Activated CD4-positive, alpha-beta T cell treated with anti-CD3 and anti-CD28 coated beads, Interleukin-2, amount 10 ng/mL, durations not matched to agents 24 days and 14 days (primary cell): Measurements from ENCODE around the gene TRIM41. TPM values are rescaled to one million over a fixed set of nuclear protein-coding genes. Genes with fewer than 3 reads are reported as not detected.

Experiments used
- DNase-seq: peaks from one replicate; pipeline ENCODE4 v3.0.0; 2022
- H3K27ac Mint-ChIP-seq: one replicate; pipeline ENCODE4 v1.8.0; 2022; ENCODE audit warnings: mild to moderate bottlenecking, mixed read lengths
- H3K27me3 Mint-ChIP-seq: one replicate; pipeline ENCODE4 v1.8.0; 2022; ENCODE audit warnings: mixed read lengths
- H3K36me3 Mint-ChIP-seq: one replicate; pipeline ENCODE4 v1.8.0; 2022; ENCODE audit warnings: low read depth, mild to moderate bottlenecking, mixed read lengths
- H3K4me1 Mint-ChIP-seq: one replicate; pipeline ENCODE4 v1.8.0; 2021; ENCODE audit warnings: mixed read lengths
- H3K4me3 Mint-ChIP-seq: one replicate; pipeline ENCODE4 v1.8.0; 2022; ENCODE audit warnings: mild to moderate bottlenecking, moderate library complexity, mixed read lengths
- H3K9me3 Mint-ChIP-seq: one replicate; pipeline ENCODE4 v1.8.0; 2021; ENCODE audit warnings: mixed read lengths
- intact Hi-C: fragments of 100-400 bp; cut with micrococcal nuclease; formaldehyde crosslinking; loops from one replicate; pipeline ENCODE4 v1.15.1; 2023
- total RNA-seq: library from RNA; stranded (reverse); gene quantifications from 2 replicates; pipeline ENCODE4 v1.2.3, GENCODE V29; 2022

The TRIM41 gene
- total RNA-seq, 1 donor from 2014 or later, result 31.6 TPM

DNA sequence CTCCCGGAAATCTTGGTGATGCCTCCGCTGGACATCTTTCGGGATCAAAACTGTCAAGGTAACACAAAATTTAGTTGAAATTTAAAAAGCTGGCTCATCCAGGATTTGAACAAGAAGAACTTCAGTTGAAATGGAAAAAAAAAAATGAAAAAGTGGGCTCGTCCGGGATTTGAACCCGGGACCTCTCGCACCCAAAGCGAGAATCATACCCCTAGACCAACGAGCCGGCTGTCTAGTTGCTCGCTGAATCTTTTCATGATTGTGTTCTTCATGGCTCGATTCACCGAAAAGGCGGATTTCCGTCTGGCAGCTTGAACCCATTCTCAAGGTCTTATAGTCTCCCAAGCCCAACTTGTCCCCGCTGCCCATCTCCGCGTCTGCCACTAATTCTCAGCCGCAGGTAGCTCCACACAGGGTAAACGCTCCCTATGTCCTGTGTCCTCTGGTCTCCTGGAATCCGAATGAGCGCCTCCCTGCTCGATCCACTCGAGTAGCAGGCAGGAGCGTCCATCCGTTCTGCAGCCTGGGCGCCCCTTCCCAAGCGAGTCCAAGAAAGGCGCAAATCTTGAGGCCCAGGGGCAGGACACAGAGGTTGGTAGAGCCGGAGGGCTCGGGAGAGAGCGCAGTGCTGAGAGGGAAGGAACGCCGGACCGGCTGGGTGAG, 34.2 kb upstream of the TRIM41 start:
- DNase-seq, result peak; percentile 95
- Mint-ChIP-seq H3K4me3 (peak overlapping the region; percentile 92), H3K27ac (peak overlapping the region; percentile 95), H3K4me1 (peaks cover 52% of the 10 kb centered on the region), H3K27me3 (peaks cover 10% of the 10 kb centered on the region), H3K36me3 (peaks cover 9% of the 10 kb centered on the region), H3K9me3 (no peaks in the 10 kb centered on the region)
- intact Hi-C loops, result loop anchor here (1.0 to 10.0 kb wide), 4 partner anchors 16 to 384 kb away; partner anchors contain the start of genes MGAT1 and TRIM52

DNA sequence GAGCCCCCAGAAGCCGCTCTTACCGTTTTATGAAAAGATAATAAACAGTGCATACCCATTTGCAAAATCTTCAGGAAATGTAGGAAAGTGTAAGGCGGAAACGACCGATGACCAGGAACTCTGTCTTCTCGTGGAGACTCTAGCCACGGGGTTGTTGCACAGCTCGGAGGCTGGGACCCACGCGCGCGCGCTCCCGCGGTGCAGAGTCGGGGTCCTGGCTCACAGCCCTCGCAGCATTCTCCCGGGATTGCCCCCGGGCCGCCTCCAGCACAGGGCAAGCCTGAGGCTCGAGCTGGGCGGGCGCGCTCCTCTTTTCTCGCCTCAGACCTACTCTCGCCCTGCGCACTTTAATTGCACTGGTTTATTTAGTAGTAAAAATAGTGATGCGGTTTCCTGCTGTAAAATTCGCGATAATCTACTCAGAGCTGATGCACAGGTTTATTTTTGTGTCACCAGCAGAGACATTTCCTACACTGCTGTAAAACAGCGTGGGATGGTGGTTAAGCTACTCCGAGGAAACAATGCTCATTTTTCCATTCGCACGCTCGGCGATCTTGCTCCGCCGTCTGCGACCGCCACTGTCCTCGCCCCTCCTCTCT, 33.6 kb upstream of the TRIM41 start:
- peaks cover 48% of the 10 kb centered on the region for H3K4me1 Mint-ChIP-seq
- peak; percentile 87 for DNase-seq
- H3K36me3 Mint-ChIP-seq, result peaks cover 9% of the 10 kb centered on the region
- H3K27ac Mint-ChIP-seq, result peak overlapping the region; percentile 95
- intact Hi-C loops, result loop anchor here (1.0 to 10.0 kb wide), 3 partner anchors 17 to 385 kb away; partner anchors contain the start of gene MGAT1
- H3K27me3 Mint-ChIP-seq, result peaks cover 10% of the 10 kb centered on the region
- H3K4me3 Mint-ChIP-seq, result peak overlapping the region; percentile 92
- no peaks in the 10 kb centered on the region for H3K9me3 Mint-ChIP-seq

DNA sequence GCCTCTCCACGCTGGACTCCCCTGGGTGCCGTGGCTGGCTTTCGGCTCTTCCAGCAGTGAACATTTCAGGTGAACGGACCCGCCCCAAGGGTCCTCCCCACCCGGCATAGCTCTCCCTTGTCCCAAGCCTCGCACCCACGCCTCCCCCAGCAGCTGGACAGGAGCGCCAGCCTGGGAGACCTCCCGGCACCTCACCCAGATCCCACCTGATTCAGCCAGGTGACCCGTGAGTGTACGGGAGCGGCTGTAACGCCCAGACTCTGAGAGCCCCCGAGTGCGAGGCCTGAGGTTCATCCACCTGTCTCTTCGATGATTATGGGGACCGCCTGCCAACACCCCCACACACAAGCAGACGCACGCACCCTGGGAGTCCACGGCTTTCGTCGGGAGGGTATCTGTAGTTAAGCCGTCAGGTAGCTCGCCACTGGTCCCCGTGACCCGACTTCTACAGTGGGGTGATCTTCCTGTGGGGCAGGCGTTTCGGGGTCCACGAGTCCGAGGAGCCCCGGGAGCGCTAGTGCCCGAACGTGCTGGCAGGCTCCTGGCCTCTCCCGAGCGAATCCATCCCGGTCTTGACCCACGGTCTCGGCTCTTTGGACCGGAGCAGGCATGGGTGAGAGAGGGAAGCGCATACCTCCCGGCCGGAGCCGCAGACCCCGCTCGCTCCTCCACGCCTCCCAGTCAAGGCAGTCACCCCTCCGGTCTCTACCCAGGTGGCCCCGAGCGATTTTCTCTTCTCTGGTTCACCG, 32.9 kb upstream of the TRIM41 start:
- DNase-seq, result peak; percentile 80
- peaks cover 10% of the 10 kb centered on the region for H3K27me3 Mint-ChIP-seq
- intact Hi-C loops, result loop anchor here (1.0 to 10.0 kb wide), 4 partner anchors 17 to 385 kb away; partner anchors contain the start of gene MGAT1
- peak overlapping the region; percentile 95 for H3K27ac Mint-ChIP-seq
- peaks cover 9% of the 10 kb centered on the region for H3K36me3 Mint-ChIP-seq
- H3K4me1 Mint-ChIP-seq, result peaks cover 45% of the 10 kb centered on the region
- no peaks in the 10 kb centered on the region for H3K9me3 Mint-ChIP-seq
- H3K4me3 Mint-ChIP-seq, result peak overlapping the region; percentile 92

DNA sequence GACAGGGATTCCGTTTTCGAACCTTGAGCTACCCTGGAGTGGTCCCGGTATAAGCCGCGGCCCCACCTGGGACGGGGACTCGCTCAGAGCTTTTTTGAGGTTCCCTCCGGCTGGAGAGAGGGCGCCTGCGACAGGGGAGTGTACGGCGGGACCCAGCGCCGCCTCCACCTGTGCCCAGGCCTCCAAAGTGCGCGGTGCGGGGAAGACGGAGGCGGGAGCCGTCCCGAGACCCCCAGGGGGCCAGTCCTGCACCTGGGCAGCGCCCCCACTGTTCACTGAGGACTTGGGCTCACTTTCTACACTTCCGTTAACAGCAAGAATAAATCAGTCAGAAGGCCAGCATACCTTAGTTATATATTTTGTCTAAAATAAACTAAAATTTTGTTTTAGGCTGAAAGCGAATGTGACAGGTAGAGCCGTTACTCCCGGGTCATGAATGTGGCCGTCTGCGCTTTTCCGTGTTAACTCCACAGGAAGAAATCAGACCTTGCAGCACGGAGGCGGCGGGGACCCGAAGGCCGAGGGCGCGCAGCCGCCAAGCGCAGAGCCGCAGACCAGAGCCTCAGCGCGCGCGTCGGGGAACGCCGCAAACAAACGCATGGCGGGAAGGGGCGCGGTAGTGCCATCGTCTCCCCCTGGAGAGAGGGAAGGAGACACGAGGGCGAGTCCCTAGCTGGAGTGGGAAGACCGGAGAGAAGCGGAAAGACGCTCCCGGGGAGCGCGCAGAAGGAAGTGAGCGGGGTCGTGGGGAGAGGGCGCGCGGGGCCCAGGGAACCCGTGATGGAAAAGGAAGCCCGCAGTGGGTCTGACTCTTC, 32.2 kb upstream of the TRIM41 start:
- no peaks in the 10 kb centered on the region for H3K9me3 Mint-ChIP-seq
- H3K27me3 Mint-ChIP-seq, result peaks cover 10% of the 10 kb centered on the region
- H3K4me1 Mint-ChIP-seq, result peaks cover 44% of the 10 kb centered on the region
- H3K27ac Mint-ChIP-seq, result peak overlapping the region; percentile 95
- H3K4me3 Mint-ChIP-seq, result peak overlapping the region; percentile 92
- peak; percentile 86 for DNase-seq
- peaks cover 9% of the 10 kb centered on the region for H3K36me3 Mint-ChIP-seq
- intact Hi-C loops, result loop anchor here (1.0 to 2.0 kb wide), 3 partner anchors 16 to 53 kb away; no protein-coding TSS in a partner anchor

DNA sequence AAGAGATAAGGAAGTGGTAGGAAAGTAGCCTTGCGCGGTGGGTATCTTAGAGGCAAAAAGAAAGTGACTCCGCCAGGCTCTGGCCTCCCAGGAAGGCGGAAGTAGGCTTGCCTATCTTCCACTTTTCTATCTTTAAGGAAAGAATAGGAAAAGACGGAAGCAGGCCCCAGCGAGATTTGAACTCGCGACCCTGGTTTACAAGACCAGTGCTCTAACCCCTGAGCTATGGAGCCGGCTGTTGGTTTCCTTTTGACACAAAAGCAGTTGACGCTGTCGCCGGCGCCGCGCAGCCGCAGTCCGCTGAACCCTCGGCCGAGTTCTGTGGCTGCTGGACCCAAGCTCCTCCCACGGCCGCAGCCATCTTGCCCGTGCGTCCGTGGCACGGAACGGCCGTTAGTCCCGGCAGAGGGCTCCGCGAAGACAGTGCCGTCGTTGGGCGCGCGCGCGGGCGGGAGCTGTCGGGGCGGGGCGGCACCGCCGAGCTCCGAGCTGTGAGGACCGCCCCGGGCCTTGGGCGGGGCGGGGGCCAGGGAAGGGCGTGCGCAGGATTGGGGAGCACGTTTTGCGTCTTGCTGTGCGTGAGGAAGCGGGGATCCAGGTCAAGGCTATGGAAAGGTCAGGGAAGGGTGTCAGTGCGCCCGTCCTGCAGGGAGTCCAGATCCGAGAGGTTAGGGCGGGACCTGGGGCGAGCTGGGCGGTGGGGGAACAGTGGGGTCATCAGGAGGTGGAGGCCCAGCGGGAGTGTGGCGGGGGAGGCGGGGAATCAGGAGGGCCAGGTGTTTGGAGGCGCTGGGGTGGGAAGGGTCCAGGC, 31.4 kb upstream of the TRIM41 start:
- intact Hi-C loops, result loop anchor here (1.0 to 2.0 kb wide), 3 partner anchors 16 to 53 kb away; no protein-coding TSS in a partner anchor
- peaks cover 40% of the 10 kb centered on the region for H3K4me1 Mint-ChIP-seq

DNA sequence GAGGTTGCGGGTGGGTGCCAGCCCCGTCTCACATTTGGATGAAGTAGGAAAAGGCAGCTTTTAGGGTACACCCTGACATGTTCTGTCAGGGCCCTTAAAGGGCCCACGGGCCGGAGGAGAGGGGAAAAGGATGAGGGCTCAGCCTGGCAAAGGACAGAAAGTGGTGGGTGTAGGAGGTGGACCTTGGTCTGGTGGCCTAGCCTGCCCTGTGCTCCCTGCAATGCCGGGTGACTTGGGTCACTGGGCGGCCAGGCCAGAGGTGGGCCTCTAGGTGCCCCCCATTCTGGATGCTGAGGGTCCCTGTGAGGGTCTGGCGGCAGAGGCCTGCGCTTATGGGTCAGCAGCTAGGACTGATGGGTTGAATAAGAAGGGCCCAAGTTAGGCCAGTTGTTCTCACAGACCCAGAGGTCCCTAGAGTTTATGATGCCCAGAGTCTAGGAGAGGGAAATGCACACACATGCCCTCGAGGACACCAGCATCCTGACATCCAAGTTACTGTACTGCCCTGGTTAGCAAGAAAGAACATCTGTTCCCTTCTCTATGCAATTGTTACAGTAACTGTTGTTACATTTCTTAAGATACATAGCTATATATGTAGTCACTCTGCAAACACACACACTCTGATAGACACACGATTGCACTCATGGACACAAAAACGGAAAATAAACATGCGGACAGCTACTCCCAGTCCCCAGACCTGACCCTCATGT, 30.6 kb upstream of the TRIM41 start:
- no peak for DNase-seq
- Mint-ChIP-seq H3K9me3 (no peaks in the 10 kb centered on the region), H3K4me1 (peaks cover 40% of the 10 kb centered on the region), H3K36me3 (peaks cover 9% of the 10 kb centered on the region), H3K27me3 (peaks cover 10% of the 10 kb centered on the region), H3K4me3 (peak overlapping the region; percentile 92), H3K27ac (peak overlapping the region; percentile 95)
- intact Hi-C loops, result no loop called here

More for the DNA sequence above, 31.4 kb upstream of the TRIM41 start:
- peak overlapping the region; percentile 92 for H3K4me3 Mint-ChIP-seq
- peak overlapping the region; percentile 95 for H3K27ac Mint-ChIP-seq
- peaks cover 9% of the 10 kb centered on the region for H3K36me3 Mint-ChIP-seq
- DNase-seq, result peak; percentile 99
- H3K9me3 Mint-ChIP-seq, result no peaks in the 10 kb centered on the region
- H3K27me3 Mint-ChIP-seq, result peaks cover 10% of the 10 kb centered on the region

DNA sequence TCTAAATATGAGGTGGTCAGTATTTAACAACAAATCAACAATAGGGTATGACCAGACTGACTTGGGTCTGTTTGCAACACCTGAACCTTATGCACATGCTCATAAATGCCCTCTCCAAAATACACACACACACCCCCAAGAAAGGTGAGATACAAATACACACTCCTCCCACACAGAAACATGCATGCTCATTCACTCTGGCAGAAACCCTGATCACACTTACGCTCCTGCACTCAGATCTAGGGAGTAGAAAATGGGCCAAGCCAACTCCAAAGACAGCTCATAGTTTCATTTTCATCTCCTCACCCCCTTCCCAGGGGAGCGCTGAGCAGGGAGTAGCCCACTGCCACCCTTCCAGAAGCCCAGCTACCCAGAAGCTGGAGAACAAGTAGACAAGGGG, 29.4 kb upstream of the TRIM41 start:
- Mint-ChIP-seq H3K27me3 (peaks cover 6% of the 10 kb centered on the region), H3K4me1 (peaks cover 29% of the 10 kb centered on the region), H3K36me3 (peaks cover 5% of the 10 kb centered on the region), H3K4me3 (no peak overlapping the region), H3K9me3 (no peaks in the 10 kb centered on the region), H3K27ac (no peak overlapping the region)
- intact Hi-C loops, result no loop called here
- DNase-seq, result no peak

DNA sequence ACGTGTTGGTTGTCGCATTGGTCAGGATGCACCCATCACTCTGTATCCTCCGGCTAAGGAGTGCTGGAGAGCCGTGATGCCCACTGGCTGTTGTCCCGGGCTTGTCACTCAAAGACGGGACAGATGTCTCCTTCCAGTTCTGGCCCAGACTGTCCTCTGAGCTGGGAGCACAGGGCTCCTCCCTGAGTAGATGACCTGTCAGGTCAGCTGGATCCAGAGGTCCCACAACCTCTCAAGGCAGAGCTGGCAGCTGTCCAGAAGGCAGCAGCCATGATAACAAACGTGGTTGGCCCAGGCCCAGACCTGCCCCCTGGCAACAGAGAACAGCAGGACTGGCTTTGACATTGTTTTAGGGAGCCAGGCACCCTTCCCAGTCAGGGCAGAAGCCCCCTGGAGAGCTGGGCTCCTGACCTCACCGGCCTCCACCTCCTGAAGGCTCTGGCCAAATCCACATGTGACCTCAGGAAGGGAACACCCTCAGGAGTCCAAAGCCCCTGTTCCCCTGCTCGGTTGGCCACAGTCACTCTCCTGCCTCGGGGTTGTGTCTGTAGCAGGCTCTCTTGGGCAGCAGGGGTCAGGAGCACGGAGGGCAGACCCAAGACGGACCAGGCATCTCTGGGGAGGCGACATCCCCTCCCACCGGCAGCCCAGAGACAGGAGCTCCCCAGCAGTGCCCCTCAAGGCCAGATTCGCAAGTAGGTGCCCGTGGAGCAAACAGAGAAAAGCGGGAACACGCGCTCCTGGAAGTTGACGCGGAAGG, 28.4 kb upstream of the TRIM41 start:
- Mint-ChIP-seq H3K27me3 (peaks cover 7% of the 10 kb centered on the region), H3K4me1 (peaks cover 28% of the 10 kb centered on the region), H3K27ac (no peak overlapping the region), H3K4me3 (no peak overlapping the region), H3K9me3 (no peaks in the 10 kb centered on the region), H3K36me3 (peaks cover 4% of the 10 kb centered on the region)
- no peak for DNase-seq
- intact Hi-C loops, result no loop called here

DNA sequence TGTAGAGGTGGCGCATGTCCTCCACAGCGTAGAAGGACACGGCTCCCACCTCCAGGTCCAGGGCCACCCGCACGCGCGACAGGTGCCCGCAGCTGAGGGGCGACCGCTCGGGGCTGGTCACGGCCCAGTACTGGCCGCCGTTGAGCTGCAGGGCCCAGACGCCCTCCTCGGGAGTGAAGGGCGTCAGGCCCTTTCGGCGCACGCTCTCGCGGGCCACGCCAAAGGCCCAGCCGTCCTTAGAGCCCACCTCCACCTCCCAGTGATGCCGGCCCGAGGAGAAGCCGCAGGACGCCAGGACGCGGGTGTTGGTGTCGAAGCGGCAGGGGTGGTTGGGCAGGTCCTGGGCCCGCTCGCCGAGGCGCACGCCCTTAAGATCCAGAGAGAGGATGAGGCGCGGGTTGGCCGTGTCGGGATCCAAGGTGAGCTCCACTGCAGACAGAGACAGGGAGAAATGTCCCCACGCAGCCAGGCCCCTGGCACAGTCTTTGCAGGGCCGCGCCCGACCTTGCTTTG, 27.8 kb upstream of the TRIM41 start:
- DNase-seq, result no peak
- Mint-ChIP-seq H3K9me3 (no peaks in the 10 kb centered on the region), H3K4me1 (peaks cover 24% of the 10 kb centered on the region), H3K27me3 (peaks cover 12% of the 10 kb centered on the region), H3K27ac (no peak overlapping the region), H3K36me3 (peaks cover 2% of the 10 kb centered on the region), H3K4me3 (no peak overlapping the region)
- intact Hi-C loops, result no loop called here

DNA sequence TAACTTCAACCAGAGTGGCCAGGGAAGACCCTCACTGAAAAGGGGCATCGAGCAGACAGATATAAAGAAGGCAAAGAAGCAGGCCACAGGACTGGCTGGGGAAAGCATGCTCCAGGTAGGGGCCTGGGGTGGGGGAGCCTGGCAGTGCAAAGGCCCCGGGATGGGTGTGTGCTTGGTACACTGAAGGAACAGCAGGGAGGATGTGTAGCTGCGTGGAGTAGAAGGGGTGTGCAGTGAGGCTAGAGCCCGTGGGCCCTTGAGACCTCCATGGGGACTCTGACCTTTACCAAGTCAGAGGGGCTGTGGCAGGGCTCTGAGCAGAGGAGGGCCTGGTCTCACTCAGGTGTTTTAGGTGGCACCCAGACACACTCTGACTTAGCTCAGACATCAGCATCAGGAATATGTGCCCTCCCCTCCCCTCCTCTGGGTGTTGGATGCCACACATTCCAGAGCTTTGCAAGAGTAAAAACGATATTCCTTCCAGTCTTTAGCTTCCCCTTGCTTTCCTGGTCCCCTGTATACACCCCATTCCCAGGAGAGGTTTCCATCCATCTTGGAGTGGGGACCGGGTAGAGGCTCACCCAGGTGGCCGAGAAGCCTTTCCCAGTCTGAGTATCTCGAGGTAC, 25.6 kb upstream of the TRIM41 start:
- no peaks in the 10 kb centered on the region for H3K9me3 Mint-ChIP-seq
- intact Hi-C loops, result no loop called here
- H3K4me1 Mint-ChIP-seq, result peaks cover 10% of the 10 kb centered on the region
- no peak overlapping the region for H3K4me3 Mint-ChIP-seq
- no peak overlapping the region for H3K27ac Mint-ChIP-seq
- H3K27me3 Mint-ChIP-seq, result peaks cover 19% of the 10 kb centered on the region
- no peak for DNase-seq
- peaks cover 2% of the 10 kb centered on the region for H3K36me3 Mint-ChIP-seq

DNA sequence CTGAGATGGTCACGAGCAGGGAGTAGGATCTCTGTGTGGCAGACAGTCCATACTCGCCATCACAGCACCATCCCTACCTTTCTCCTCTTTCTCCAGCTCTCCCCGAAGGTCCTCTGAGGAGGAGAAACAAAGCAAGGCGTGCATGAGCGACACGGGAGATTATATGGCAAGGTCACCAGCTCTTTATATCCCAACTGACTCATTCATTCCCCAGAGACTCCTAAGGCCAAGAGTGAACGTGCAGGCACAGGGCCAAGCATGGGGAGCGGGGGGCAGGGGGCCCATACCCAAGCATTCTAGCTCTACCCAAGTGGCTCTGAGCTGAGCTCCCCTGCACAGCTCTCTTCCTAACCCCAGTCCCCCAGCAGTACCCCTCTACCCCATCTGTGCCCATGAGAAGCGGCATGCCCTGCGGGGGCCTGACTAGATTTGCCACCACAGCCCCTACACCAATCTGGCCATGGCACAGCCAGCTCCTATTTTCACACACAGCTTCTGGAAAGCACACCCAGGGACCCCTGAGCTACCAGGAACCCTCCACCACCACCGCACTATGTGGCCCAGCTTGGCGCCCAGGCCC, 24.9 kb upstream of the TRIM41 start:
- H3K4me1 Mint-ChIP-seq, result peaks cover 4% of the 10 kb centered on the region
- H3K36me3 Mint-ChIP-seq, result peaks cover 2% of the 10 kb centered on the region
- peaks cover 22% of the 10 kb centered on the region for H3K27me3 Mint-ChIP-seq
- no peak overlapping the region for H3K27ac Mint-ChIP-seq
- DNase-seq, result no peak
- no peak overlapping the region for H3K4me3 Mint-ChIP-seq
- no peaks in the 10 kb centered on the region for H3K9me3 Mint-ChIP-seq
- intact Hi-C loops, result no loop called here
